Natural killer cell (primary cell): ENCODE results near the gene XRCC4. TPM values are rescaled to one million over a fixed set of nuclear protein-coding genes. Genes with fewer than 3 reads are reported as not detected.

ENCODE experiments used
- ATAC-seq, 3 donors: fragments of 150-1000 bp in 2 of 3; fragments of 200-7000 bp in 1 of 3; cut with Tn5 transposase; 1 replicate in 1 of 3; 2 replicates in 2 of 3; pipeline ENCODE4 v1.10.0; 2021; ENCODE audit warnings: mild to moderate bottlenecking in 2 of 3, moderate library complexity in 2 of 3
- DNase-seq, 2 donors: peaks; one replicate each; pipeline versions ENCODE4 v3.0.0 to v3.0.0-alpha.2; 2013 to 2021; ENCODE audit warnings: mixed read lengths in 1 of 2
- H3K27ac ChIP-seq: one replicate; pipeline ENCODE4 v1.5.1; 2013; ENCODE audit warnings: mild to moderate bottlenecking, low read length
- H3K27me3 ChIP-seq: one replicate; pipeline ENCODE4 v1.6.1; 2013; ENCODE audit warnings: low read length; ENCODE audit not compliant: control insufficient read depth, insufficient read depth
- H3K36me3 ChIP-seq: one replicate; pipeline ENCODE4 v1.6.1; 2013; ENCODE audit warnings: low read length; ENCODE audit not compliant: control insufficient read depth, insufficient read depth
- H3K4me1 ChIP-seq: one replicate; pipeline ENCODE4 v1.6.1; 2013; ENCODE audit warnings: low read length; ENCODE audit not compliant: control insufficient read depth, insufficient read depth
- H3K4me3 ChIP-seq: one replicate; pipeline ENCODE4 v1.5.1; 2013; ENCODE audit warnings: low read length
- H3K9me3 ChIP-seq: one replicate; pipeline ENCODE4 v1.6.1; 2013; ENCODE audit warnings: low read length; ENCODE audit not compliant: control insufficient read depth, insufficient read depth
- H3K27ac Mint-ChIP-seq, 2 donors: one replicate each; pipeline ENCODE4 v1.8.0; 2022; ENCODE audit warnings: mild to moderate bottlenecking in 2 of 2, mixed read lengths in 2 of 2, moderate library complexity in 1 of 2
- H3K27me3 Mint-ChIP-seq, 2 donors: one replicate each; pipeline ENCODE4 v1.8.0; 2022; ENCODE audit warnings: low read depth in 2 of 2, mixed read lengths in 2 of 2
- H3K36me3 Mint-ChIP-seq: one replicate; pipeline ENCODE4 v1.8.0; 2022; ENCODE audit warnings: mixed read lengths
- H3K4me1 Mint-ChIP-seq, 2 donors: one replicate each; pipeline ENCODE4 v1.8.0; 2022; ENCODE audit warnings: mixed read lengths in 2 of 2
- H3K4me3 Mint-ChIP-seq: one replicate; pipeline ENCODE4 v1.8.0; 2022; ENCODE audit warnings: mild to moderate bottlenecking, moderate library complexity, mixed read lengths
- H3K9me3 Mint-ChIP-seq, 2 donors: one replicate each; pipeline ENCODE4 v1.8.0; 2022; ENCODE audit warnings: mixed read lengths in 2 of 2
- WGBS: methylation state at CpG from one replicate; pipeline ENCODE4 v1.1.7; 2013; ENCODE audit warnings: missing lambda C conversion rate; ENCODE audit not compliant: insufficient coverage; 5-methylcytosine and 5-hydroxymethylcytosine counted together
- intact Hi-C: fragments of 100-400 bp; cut with micrococcal nuclease; formaldehyde crosslinking; loops from one replicate; pipeline ENCODE4 v1.14.2; 2022
- total RNA-seq, 4 donors: library from RNA; stranded (reverse); fragments of 120-200 nt in 1 of 4; gene quantifications; one replicate each; pipeline versions ENCODE4 v1.2.3 to v1.2.4, GENCODE V29; 2013 to 2022
- TF ChIP-seq, protein P1 (sequence below): fragments of 200-600 bp; IDR thresholded peaks from one replicate; pipeline ENCODE4 v1.8.0; 2022; ENCODE audit warnings: antibody characterized with exemption

The XRCC4 gene
- total RNA-seq, 3 donors from 2014 or later (not counting 1 experiment from before 2014, with no cell fraction given) = 6.0 to 8.6 (median 7.0) TPM

GRCh38 chr5:83090169-83090568 lies 12.8 kb downstream of the XRCC4 start:
- no peaks in the 10 kb centered on the region for H3K27me3 ChIP-seq
- Mint-ChIP-seq H3K36me3 (peaks cover 18% of the 10 kb centered on the region), H3K27me3 (no peaks in the 10 kb centered on the region), H3K27ac (no peak overlapping the region), H3K4me3 (no peak overlapping the region), H3K4me1 (peaks cover 19 to 25% of the 10 kb centered on the region in 2 donors), H3K9me3 (peaks cover 7 to 9% of the 10 kb centered on the region in 2 donors)
- no peaks in the 10 kb centered on the region for H3K36me3 ChIP-seq
- ATAC-seq = no peak
- no peaks in the 10 kb centered on the region for H3K4me1 ChIP-seq
- H3K9me3 ChIP-seq = peaks cover 2% of the 10 kb centered on the region
- H3K27ac ChIP-seq = no peak overlapping the region
- no peak overlapping the region for H3K4me3 ChIP-seq
- TF ChIP-seq, protein P1, sequence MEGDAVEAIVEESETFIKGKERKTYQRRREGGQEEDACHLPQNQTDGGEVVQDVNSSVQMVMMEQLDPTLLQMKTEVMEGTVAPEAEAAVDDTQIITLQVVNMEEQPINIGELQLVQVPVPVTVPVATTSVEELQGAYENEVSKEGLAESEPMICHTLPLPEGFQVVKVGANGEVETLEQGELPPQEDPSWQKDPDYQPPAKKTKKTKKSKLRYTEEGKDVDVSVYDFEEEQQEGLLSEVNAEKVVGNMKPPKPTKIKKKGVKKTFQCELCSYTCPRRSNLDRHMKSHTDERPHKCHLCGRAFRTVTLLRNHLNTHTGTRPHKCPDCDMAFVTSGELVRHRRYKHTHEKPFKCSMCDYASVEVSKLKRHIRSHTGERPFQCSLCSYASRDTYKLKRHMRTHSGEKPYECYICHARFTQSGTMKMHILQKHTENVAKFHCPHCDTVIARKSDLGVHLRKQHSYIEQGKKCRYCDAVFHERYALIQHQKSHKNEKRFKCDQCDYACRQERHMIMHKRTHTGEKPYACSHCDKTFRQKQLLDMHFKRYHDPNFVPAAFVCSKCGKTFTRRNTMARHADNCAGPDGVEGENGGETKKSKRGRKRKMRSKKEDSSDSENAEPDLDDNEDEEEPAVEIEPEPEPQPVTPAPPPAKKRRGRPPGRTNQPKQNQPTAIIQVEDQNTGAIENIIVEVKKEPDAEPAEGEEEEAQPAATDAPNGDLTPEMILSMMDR = no peak
- intact Hi-C loops = no loop called here
- 97% methylated on average over 3 of the region's 3 CpGs for WGBS
- no peak for DNase-seq

GRCh38 chr5:83092619-83093018 lies 15.3 kb downstream of the XRCC4 start:
- peaks cover 19 to 25% of the 10 kb centered on the region in 2 donors for H3K4me1 Mint-ChIP-seq
- H3K9me3 Mint-ChIP-seq = peaks cover 7 to 9% of the 10 kb centered on the region in 2 donors
- Histone ChIP-seq H3K27me3 (no peaks in the 10 kb centered on the region), H3K9me3 (peaks cover 2% of the 10 kb centered on the region), H3K4me1 (no peaks in the 10 kb centered on the region), H3K27ac (no peak overlapping the region), H3K36me3 (no peaks in the 10 kb centered on the region), H3K4me3 (no peak overlapping the region)
- TF ChIP-seq, protein P1 = no peak
- intact Hi-C loops = no loop called here
- peak overlapping the region; percentile 27 to 45 for H3K27ac Mint-ChIP-seq
- H3K4me3 Mint-ChIP-seq = peak overlapping the region; percentile 47
- no peaks in the 10 kb centered on the region for H3K27me3 Mint-ChIP-seq
- WGBS = no CpG with 5 or more reads among the region's 2 CpGs
- H3K36me3 Mint-ChIP-seq = peaks cover 18% of the 10 kb centered on the region
- ATAC-seq (no peak), DNase-seq (peak in 1 of 2 donors; percentile 15)

- H3K27ac Mint-ChIP-seq = peak overlapping the region in 1 of 2 donors; percentile 45
These were observed 16.3 kb downstream of the XRCC4 start for GRCh38 chr5:83093692-83094091.

More at GRCh38 chr5:83093692-83094091, 16.3 kb downstream of the XRCC4 start:
- Histone ChIP-seq H3K4me3 (no peak overlapping the region), H3K9me3 (peaks cover 2% of the 10 kb centered on the region), H3K36me3 (no peaks in the 10 kb centered on the region), H3K27ac (no peak overlapping the region), H3K27me3 (no peaks in the 10 kb centered on the region), H3K4me1 (no peaks in the 10 kb centered on the region)
- WGBS = 100% methylated on average over 1 of the region's 4 CpGs
- peaks cover 18% of the 10 kb centered on the region for H3K36me3 Mint-ChIP-seq
- intact Hi-C loops = no loop called here
- H3K4me3 Mint-ChIP-seq = no peak overlapping the region
- H3K27me3 Mint-ChIP-seq = no peaks in the 10 kb centered on the region
- TF ChIP-seq, protein P1 = no peak
- H3K4me1 Mint-ChIP-seq = peaks cover 19 to 25% of the 10 kb centered on the region in 2 donors
- no peak for ATAC-seq
- no peak for DNase-seq
- peaks cover 7 to 9% of the 10 kb centered on the region in 2 donors for H3K9me3 Mint-ChIP-seq
